ENCODE data around the gene MKS1. TPM values are rescaled to one million over a fixed set of nuclear protein-coding genes. Genes with fewer than 3 reads are reported as not detected.

The MKS1 gene
- total RNA-seq, 2 donors from 2014 or later = 14.1 to 28.7 TPM

Other genes starting within 250 kb of the MKS1 start
- 10 to 100 TPM; 84.9 to 91.1 TPM for gene VEZF1, start 231.0 kb downstream of the MKS1 start, total RNA-seq
- gene SRSF1, start 212.0 kb downstream of the MKS1 start, total RNA-seq = 100 to 1,000 TPM; 136 to 151 TPM
- 10 to 100 TPM; 29.9 to 33.0 TPM for gene DYNLL2, start 135.8 kb downstream of the MKS1 start, total RNA-seq
- under 1 TPM in 1 of 2 donors, not detected in 1; 0.34 TPM for gene OR4D1, start 70.9 kb downstream of the MKS1 start, total RNA-seq
- gene OR4D2, start 52.3 kb downstream of the MKS1 start, total RNA-seq = not detected
- gene EPX, start 26.5 kb downstream of the MKS1 start, total RNA-seq = not detected
- not detected for gene LPO, start 19.3 kb upstream of the MKS1 start, total RNA-seq
- gene MPO, start 61.7 kb upstream of the MKS1 start, total RNA-seq = under 1 TPM in 1 of 2 donors, not detected in 1; 0.57 TPM
- 10 to 100 TPM; 22.7 to 26.5 TPM for gene TSPOAP1, start 109.5 kb upstream of the MKS1 start, total RNA-seq
- 10 to 100 TPM; 44.8 to 70.0 TPM for gene SUPT4H1, start 132.9 kb upstream of the MKS1 start, total RNA-seq
- gene RNF43, start 198.3 kb upstream of the MKS1 start, total RNA-seq = 10 to 100 TPM; 29.3 to 31.9 TPM

Data from prostate gland (tissue), 2 donors.